HG03045 (cell line): ENCODE measurements around the gene SPATA6.
"Not testable (repeated sequence)": the region's sequence is repeated elsewhere in the genome, so short reads cannot be mapped to it uniquely, and the experiment has no call there.

Experiments used
- ATAC-seq: cut with Tn5 transposase; IDR thresholded peaks from one replicate; pipeline ENCODE4 v1.9.1; 2021; ENCODE audit warnings: mild to moderate bottlenecking, moderate library complexity; ENCODE audit not compliant: unreplicated experiment

SPATA6 gene

DNA sequence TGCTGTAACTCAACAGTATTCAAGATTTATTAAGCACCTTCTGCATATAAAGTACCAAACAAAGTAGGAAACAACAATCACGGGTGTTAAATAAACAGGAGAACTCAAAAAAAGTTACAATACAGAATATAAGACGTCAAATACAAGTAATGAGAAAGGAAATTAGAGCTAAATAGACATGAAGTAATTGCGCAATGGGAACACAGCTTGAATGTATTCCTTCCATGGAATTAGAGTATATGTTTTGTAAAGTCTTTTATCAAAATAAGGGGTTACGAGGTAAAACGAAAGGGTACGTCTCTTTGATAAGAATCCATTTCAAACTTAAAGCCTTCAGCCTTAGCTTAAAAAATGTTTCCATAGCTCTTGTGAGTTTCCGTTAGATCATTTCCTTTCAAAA lies 109.1 kb downstream of the SPATA6 start:
- no peak for ATAC-seq

- ATAC-seq, result no peak
These were observed 115.1 kb downstream of the SPATA6 start for GRCh38 chr1:48356901-48357300.

- no peak for ATAC-seq
These were observed 127.6 kb downstream of the SPATA6 start for GRCh38 chr1:48344373-48344772.

GRCh38 chr1:48341221-48341620 lies 130.8 kb downstream of the SPATA6 start:
- no peak for ATAC-seq

DNA sequence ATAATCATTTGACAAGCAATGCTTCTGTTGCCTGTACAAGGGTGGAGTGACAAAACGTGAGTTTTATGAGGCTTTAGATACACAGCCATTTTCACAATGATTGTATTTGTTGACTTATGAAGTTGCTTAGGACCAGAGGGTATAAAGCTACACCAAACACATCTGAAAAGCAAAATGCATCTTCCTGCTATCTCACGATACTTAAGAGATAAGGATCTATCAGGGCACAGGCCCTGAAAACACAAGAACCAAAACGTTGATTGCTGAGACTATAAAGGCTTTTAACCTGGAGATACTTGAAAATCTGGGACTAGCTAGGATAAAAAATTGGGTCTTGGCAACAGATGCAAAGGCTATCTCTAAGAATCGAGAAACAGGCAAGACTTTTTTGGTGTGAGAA lies 133.7 kb downstream of the SPATA6 start:
- ATAC-seq, result no peak

DNA sequence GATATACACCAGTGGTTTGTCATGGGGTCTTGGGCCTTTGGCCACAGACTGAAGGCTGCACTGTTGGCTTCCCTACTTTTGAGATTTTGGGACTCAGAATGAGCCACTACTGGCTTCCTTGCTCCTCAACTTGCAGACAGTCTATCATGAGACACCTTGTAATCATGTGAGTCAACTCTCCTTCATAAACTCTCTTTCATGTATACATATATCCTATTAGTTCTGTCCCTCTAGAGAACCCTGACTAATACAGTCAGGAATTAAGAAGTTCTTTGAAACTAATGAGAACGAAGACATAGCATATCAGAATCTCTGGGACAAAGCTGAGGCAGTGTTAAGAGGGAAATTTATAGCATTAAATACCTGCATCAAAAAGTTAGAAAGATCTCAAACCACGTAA lies 138.7 kb downstream of the SPATA6 start:
- no peak for ATAC-seq

DNA sequence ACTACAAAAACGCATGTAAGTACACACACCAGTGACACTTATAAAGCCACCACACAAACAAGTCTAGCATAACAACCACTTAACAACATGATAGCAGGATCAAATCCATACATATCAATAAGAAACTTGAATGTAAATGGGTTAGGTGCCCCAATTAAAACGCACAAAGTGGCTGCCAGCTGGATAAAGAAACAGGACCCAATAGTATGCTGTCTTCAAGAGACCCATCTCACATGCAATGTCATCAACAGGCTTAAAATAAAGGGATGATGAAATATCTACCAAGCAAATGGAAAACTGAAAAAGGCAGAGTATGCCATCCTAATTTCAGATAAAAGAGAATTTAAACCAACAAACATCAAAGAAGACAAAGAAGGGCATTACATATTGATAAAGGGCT lies 139.9 kb downstream of the SPATA6 start:
- no peak for ATAC-seq

DNA sequence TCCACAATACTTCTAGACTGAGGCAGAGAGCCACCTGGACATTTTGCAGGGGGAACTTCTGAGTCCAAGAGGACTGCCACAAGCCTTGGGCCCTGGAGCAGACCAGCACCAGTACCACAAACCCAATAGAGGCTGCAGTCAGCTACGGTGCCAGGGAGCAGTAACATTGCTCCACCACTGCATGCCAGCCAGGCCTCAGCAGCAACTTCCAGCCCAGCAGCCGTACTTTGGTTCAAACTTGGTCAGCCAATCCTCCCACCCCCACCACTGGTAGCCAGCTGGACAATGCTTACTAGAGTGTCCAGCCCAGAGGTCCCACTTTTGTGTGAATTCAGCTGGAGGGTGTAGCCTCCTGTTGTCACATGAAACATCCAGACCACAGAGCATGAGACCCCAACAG lies 142.1 kb downstream of the SPATA6 start:
- no peak for ATAC-seq

DNA sequence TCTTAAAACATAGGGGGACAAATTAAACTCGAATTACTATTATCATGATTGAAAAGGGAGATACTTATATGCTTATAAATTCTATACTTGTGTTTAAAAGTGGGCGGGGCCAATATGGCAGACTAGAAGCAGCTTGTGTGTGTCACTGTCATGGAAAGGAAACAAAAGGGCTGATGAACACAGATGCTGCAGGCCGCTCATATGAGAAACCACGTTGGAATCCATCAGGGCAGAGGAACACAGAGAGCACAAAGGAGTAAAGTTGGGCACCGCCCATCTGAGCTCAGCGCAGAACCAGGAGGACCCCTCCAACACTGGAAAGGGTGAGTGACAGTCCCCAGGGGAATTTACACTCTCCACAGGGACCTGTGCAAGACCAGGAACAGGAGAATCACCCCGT lies 142.5 kb downstream of the SPATA6 start:
- no peak for ATAC-seq

- not testable (repeated sequence) for ATAC-seq
These were observed 160.2 kb downstream of the SPATA6 start for GRCh38 chr1:48311829-48312228.

- no peak for ATAC-seq
These were observed 162.4 kb downstream of the SPATA6 start for GRCh38 chr1:48309564-48310082.

DNA sequence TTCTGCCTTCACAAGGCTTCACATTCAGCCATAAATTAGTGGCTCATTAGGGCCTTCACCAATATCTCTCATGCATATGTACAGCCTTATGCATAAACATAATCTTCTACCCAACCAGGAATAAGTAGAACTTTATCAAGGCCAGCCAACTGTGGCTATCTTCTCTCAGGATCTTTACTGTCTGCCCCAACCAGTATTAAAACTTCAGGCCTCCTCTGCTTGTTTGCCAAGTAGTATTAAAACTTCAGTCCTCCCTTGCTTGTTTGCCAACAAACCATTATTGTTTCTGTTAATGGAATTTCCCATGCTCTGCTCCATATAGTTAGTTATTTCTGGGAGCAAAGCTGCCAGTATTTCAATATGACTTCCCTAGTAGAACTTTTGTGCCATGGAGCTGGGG lies 169.4 kb downstream of the SPATA6 start:
- ATAC-seq, result no peak

DNA sequence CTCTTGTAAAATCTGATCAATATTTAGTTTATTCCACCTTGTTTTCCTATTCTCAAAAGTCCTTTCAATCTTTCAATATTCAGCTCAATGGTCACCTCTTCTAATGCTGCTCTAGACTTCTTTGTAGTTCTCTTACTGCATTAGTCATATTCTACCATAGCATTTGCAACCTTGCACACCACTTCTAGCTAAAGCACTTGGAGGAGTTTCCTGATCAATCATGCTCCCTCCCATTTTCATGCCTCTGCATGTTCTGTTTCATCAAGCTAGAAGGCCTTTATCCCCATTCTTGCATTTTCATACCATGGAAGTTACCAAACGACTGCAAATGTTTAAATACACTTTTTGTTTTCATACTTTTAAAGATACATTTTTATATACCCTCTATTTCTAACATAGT lies 177.3 kb downstream of the SPATA6 start:
- ATAC-seq, result no peak

DNA sequence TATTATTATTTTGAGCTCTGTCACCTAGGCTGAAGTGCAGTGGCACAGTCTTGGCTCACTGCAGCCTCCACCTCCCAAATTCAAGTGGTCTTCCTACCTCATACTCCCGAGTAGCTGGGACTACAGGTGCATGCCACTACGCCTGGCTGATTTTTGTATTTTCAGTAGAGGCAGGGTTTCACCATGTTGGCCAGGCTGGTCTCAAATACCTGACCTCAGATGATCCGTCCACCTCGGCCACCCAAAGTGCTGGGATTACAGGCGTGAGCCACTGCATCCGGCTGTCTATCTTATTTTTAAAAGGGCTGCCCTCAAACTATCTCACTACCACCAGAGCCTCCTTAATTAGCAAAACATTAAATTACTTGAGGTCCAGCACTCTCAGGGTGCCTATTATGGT lies 177.9 kb downstream of the SPATA6 start:
- not testable (repeated sequence) for ATAC-seq

DNA sequence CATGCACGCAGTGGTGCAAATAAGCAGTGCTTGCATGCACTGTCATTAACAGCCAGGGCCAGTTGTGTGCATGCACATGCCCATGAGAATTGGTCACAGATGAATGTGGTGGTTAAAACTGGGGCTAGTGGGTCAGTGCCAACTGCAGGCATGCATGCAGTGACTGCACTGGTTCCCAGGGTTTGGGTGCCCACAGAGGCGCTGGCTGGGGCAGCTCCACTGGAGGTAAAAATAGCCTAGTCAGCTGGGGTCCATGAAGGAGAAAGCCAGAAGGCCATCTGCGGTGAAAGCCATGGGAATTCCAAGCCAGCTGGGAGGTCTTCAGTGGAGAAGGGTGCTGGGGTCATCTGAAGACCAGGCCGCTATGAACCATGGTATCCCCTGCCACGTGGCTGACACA lies 179.3 kb downstream of the SPATA6 start:
- ATAC-seq, result no peak

GRCh38 chr1:48291421-48291820 lies 180.6 kb downstream of the SPATA6 start:
- ATAC-seq, result no peak

GRCh38 chr1:48285525-48285924 lies 186.5 kb downstream of the SPATA6 start:
- ATAC-seq, result no peak

DNA sequence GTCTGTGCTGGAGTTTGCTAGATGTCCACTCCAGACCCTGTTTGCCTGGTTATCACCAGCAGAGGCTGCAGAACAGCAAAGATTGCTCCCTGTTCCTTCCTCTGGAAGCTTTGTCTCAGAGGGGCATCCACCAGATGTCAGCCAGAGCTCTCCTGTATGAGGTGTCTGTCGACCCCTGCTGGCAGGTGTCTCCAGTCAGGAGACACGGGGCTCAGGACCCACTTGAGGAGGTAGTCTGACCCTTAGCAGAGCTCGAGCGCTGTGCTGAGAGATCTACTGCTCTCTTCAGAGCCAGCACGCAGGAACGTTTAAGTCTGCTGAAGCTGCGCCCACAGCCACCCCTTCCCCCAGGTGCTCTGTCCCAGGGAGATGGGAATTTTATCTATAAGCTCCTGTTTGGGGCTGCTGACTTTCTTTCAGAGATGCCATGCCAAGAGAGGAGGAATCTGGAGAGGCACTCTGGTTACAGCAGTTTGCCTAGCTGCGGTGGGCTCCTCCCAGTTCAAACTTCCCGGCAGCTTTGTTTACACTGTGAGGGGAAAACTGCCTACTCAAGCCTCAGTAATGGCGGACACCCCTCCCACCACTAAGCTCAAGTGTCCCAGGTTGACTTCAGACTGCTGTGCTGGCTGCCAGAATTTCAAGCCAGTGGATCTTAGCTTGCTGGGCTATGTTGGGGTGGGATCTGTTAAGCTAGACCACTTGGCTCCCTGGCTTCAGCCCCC lies 187.1 kb downstream of the SPATA6 start:
- ATAC-seq, result not testable (repeated sequence)

DNA sequence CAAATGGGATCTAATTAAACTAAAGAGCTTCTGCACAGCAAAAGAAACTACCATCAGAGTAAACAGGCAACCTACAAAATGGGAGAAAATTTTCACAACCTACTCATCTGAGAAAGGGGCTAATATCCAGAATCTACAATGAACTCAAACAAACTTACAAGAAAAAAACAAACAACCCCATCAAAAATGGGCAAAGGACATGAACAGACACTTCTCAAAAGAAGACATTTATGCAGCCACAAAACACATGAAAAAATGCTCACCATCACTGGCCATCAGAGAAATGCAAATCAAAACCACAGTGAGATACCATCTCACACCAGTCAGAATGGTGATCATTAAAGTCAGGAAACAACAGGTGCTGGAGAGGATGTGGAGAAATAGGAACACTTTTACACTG lies 189.7 kb downstream of the SPATA6 start:
- not testable (repeated sequence) for ATAC-seq

DNA sequence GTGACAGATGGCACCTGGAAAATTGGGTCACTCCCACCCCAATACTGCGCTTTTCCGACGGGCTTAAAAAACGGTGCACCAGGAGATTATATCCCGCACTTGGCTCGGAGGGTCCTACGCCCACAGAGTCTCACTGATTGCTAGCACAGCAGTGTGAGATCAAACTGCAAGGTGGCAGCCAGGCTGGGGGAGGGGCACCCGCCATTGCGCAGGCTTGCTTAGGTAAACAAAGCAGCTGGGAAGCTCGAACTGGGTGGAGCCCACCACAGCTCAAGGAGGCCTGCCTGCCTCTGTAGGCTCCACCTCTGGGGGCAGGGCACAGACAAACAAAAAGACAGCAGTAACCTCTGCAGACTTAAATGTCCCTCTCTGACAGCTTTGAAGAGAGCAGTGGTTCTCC lies 194.6 kb downstream of the SPATA6 start:
- not testable (repeated sequence) for ATAC-seq

- ATAC-seq, result no peak
These were observed 205.4 kb downstream of the SPATA6 start for GRCh38 chr1:48266576-48266975.

DNA sequence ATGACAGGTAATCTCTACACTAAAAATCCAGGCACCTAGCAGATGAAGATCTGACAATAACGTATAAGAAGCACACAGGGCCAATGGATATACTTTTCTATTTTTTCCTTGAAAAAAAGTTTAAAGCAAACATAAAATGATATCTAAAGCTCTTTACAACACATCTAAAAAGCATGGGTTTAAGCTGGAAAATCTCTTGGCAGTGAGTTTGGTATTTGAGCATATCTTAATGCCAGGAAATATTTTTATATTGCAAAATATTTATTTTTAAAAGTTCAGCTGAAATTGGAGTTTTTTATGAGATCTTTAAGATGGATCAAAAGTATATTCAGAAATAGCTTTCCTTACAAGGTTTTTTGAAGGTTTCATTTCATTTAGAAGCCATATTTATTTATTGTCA lies 209.0 kb downstream of the SPATA6 start:
- no peak for ATAC-seq

- ATAC-seq, result no peak
These were observed 210.1 kb downstream of the SPATA6 start for GRCh38 chr1:48261881-48262400.
